ENCODE measurements around the gene WDR82.
A peak's percentile ranks its signal among the peaks of the same experiment; 100 is the strongest.

The WDR82 gene

GRCh38 chr3:52315006-52315405, 36.6 kb upstream of the WDR82 start:
- TF ChIP-seq CTCF (IDR thresholded peaks at IDR 0.05; ENCODE audit: insufficient read depth, low read depth, low read length, missing control alignments), result no peak
- no peak overlapping the region for H3K4me3 ChIP-seq (ENCODE audit: low read depth, low read length)
- DNase-seq (ENCODE audit: low read depth), result no peak

GRCh38 chr3:52314489-52314888, 36.0 kb upstream of the WDR82 start:
- DNase-seq (ENCODE audit: low read depth), result no peak
- no peak for TF ChIP-seq CTCF (IDR thresholded peaks at IDR 0.05; ENCODE audit: insufficient read depth, low read depth, low read length, missing control alignments)

GRCh38 chr3:52313774-52314188, 35.3 kb upstream of the WDR82 start:
- no peak for TF ChIP-seq CTCF (IDR thresholded peaks at IDR 0.05; ENCODE audit: insufficient read depth, low read depth, low read length, missing control alignments)
- H3K4me3 ChIP-seq (ENCODE audit: low read depth, low read length), result peak overlapping the region; percentile 22
- DNase-seq (ENCODE audit: low read depth), result peak; percentile 91

More at GRCh38 chr3:52314489-52314888, 36.0 kb upstream of the WDR82 start:
- H3K4me3 ChIP-seq (ENCODE audit: low read depth, low read length), result no peak overlapping the region; the same call in 1 of the 2 replicates

- no peak for TF ChIP-seq CTCF (IDR thresholded peaks at IDR 0.05; ENCODE audit: insufficient read depth, low read depth, low read length, missing control alignments)
- peak; percentile 19 for DNase-seq (ENCODE audit: low read depth)
- peak overlapping the region; percentile 22 for H3K4me3 ChIP-seq (ENCODE audit: low read depth, low read length)
Measured at GRCh38 chr3:52313188-52313773, 34.8 kb upstream of the WDR82 start.

GRCh38 chr3:52311576-52312119, 33.2 kb upstream of the WDR82 start:
- DNase-seq (ENCODE audit: low read depth), result no peak
- no peak for TF ChIP-seq CTCF (IDR thresholded peaks at IDR 0.05; ENCODE audit: insufficient read depth, low read depth, low read length, missing control alignments)
- H3K4me3 ChIP-seq (ENCODE audit: low read depth, low read length), result no peak overlapping the region

GRCh38 chr3:52310861-52311575, 32.6 kb upstream of the WDR82 start:
- TF ChIP-seq CTCF (IDR thresholded peaks at IDR 0.05; ENCODE audit: insufficient read depth, low read depth, low read length, missing control alignments), result no peak
- peak; percentile 87 for DNase-seq (ENCODE audit: low read depth)
- H3K4me3 ChIP-seq (ENCODE audit: low read depth, low read length), result no peak overlapping the region

All from GM12865 (cell line).